Stimulated activated CD4-positive, alpha-beta T cell treated with anti-CD3 and anti-CD28 coated beads, Interleukin-15, amount 100 ng/mL, for 24 hours (primary cell): Measurements from ENCODE around the gene CAMSAP2.

Experiments
- DNase-seq: peaks from one replicate; pipeline ENCODE4 v3.0.0-alpha.2; 2020

Gene CAMSAP2

GRCh38 chr1:200886594-200886993 lies 147.9 kb downstream of the CAMSAP2 start:
- DNase-seq = no peak

DNA sequence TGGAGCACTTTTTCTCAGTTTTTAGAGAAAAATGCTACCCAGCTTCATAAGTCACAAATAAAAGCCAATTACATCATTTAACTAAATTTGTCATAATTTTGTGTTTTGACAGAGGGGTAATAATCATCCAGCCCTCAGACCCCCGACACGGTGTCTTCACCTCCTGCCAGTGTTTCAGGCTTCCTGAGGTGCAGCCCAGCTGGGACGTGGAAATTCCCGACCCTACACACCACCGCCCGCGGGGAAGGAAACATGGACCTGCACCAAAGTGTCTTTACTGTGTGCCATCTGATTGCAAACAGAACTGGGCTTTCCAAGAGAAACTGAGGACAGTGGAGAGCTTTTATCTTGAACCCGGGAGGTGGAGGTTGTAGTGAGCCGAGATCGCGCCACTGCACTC lies 148.3 kb downstream of the CAMSAP2 start:
- DNase-seq = no peak

- DNase-seq = no peak
Measured at GRCh38 chr1:200887772-200888348, 149.2 kb downstream of the CAMSAP2 start.

DNA sequence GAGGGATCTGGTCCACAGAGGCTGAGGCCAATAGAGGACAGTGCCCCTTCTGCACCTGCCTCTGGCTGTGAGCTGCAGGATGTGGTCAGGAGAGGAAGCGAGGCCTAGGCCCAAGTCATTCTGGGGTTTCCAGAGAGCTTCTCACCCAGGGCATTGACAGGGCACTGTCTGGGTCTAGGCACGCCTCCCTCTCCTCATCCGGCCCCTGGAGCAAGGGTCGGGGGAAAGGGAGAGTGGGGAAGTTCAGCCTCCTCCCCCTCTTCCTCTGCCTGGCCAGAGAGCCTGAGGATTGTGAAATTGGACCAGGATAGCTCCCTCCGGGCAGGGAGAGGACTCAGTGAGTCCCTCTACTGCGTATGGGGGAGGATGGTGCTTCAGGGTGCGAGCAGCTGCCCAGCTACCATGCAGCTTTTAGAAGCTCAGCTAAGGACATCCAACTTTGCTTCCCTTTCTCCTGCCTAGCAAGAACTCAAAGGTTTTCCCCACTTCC lies 149.7 kb downstream of the CAMSAP2 start:
- peak; percentile 75 for DNase-seq

DNA sequence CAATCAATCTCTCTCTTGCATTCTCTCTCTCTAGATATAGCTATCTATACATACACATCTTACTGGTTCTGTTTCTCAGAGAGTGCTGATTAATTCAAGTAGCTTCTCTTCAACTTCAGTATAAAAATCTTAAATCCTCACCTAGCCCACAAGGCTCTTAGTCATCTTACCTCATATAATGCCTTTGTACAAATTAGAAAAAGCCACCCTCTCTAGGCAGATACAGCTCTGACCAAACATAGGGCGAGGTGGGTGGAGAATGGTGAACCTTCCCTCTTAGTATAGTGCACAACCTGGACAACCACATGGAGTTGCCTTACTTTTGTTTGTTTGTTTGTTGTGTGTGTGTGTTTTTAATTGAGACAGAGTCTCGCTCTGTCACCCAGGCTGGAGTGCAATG lies 150.9 kb downstream of the CAMSAP2 start:
- peak; percentile 56 for DNase-seq

DNA sequence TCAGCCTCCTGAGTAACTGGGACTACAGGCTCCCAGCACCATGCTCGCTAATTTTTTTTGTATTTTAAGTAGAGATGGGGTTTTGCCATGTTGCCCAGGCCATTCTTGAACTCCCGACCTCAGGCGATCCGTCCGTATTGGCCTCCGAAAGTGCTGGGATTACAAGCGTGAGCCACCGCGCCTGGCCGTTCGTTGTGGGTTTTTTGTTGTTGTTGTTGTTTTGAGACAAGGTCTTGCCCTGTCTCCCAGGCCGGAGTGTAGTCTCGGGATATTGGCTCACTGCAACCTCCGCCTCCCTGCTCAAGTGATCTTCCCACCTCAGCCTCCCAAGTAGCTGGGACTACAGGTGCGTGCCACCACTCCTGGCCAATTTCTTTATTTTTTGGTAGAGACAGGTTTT lies 151.3 kb downstream of the CAMSAP2 start:
- no peak for DNase-seq

GRCh38 chr1:200890818-200891773 lies 152.4 kb downstream of the CAMSAP2 start:
- peak; percentile 34 for DNase-seq

- DNase-seq = no peak
Measured at GRCh38 chr1:200891774-200892157, 153.1 kb downstream of the CAMSAP2 start.

GRCh38 chr1:200892546-200892945 lies 153.9 kb downstream of the CAMSAP2 start:
- no peak for DNase-seq

- DNase-seq = no peak
Measured at GRCh38 chr1:200892958-200893357, 154.3 kb downstream of the CAMSAP2 start.

GRCh38 chr1:200893411-200893901 lies 154.8 kb downstream of the CAMSAP2 start:
- no peak for DNase-seq

- DNase-seq = no peak
Measured at GRCh38 chr1:200894712-200895442, 156.2 kb downstream of the CAMSAP2 start, which contains the start of gene INAVA. Gene INAVA, plus strand, starts transcription at chr1:200894900. Its CDS starts 3,501 bp downstream, at chr1:200898401.

DNA sequence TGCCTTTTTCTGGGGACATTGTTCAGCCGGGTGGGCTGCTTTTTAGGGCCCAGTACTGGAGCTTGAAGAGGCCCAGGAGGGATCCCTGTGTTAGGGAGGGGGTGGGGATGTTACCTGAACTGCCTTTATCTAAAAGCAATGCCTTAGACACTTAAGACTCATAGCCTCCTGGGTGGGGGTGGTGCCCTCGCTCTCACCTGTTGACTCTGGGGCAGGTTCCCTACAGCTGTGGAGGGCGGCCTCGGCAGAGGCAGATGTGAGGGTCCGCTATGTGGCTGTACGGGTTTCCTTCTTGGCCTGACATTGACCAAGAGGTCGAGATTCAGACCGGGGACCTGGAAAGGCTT lies 156.7 kb downstream of the CAMSAP2 start:
- DNase-seq = no peak

DNA sequence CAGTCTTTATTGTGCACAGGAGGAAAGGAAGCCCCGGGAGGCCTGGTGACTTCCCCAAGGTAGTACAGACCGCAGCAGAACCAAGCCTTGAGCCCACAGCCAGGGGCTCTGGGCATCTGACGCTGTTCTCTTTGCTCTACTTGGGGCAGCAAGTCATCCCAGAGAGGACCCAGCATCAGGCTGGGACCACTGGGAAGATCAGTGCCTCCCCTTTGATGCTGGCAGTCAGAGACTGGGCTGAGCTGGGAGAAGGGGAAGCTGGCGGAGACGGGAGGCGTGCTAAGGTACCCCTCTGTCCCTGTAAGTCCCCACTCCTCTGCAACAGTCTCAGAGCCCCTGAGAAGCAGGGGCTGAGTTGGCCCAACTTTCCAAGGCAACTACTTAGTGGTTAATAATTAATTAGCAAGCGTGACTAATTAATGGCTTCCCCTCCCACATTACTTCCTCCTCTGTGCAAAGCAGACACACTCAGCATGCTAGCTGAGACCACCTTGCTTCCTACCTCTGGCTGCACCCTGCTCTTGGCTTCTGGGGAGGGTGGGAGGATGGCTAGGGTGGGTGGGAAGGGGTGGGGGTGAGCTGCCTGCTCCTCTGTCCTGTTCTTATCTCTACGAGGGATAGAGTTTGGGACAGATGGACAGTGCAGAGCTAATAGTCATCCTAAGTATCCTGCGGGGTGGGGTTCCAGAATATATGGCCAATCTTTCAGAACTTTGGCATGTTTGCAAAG lies 157.3 kb downstream of the CAMSAP2 start:
- no peak for DNase-seq

DNA sequence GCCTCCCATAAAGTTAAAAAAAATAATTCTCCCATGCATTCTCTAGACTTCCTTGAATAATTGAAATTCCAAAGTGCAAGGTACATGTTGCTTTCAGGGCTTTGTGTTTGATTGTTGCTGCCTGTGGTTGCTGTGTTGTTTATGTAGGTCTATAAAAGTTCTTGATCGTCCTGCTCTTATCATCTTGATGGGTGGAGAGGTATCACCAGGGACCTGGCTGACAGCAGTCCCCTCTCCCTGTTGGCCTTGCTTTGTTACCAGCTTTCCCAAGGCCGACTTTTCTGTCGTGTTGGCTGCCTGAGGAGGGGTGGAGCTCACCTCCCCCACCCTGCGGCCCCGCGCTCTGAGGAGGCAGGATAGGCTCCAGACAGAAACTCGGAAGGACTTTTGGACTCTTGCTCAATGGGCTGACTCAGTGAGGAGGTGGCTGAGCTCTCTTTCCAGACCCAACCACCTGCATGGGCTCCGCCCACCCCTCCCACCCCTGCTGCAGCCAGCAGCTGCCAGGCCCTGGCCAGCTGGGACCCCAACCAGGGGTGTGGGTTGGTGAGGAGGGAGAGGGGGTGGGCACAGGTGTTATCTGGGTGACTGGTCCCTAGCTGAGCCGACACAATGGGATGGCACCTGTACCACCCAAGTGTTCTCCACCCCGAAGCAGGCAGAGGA lies 158.0 kb downstream of the CAMSAP2 start:
- DNase-seq = no peak

DNA sequence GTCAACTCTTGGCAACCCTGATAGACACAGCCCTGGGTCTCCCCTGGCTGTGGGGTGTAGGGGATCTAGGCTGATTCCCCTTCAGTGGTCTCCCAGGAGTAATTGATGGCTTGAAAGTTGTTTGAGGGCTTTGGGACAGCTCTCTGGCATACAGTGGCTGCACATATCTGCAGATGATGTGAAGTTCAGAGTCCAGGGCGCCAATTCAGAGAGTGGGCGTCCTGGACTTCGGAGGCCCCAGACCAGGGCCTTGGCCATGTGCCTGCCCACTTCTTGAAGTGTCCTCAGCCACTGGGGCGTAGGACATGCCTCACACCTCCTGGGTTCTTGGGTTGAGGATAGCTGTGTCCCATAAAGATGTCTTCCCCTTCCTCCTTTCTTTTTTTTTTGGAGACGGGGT lies 158.6 kb downstream of the CAMSAP2 start:
- no peak for DNase-seq

DNA sequence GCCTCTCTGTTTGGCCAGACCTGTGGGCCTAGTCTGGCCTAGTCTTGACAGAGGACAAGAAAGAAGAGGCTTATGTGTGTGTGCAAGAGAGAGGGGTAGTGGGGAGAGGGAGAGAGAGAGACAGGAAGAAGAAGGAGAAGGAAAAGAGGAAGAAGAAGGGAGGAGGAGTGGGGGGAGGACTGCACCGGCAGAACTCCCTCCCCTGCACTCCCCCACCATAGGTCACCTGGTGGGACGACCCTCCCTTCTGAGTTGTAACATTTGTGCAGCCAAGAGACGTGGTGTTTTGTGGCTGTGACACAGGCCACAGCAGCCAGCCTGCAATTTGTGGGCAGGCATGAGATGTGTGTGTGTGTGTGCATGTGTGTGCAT lies 160.3 kb downstream of the CAMSAP2 start:
- no peak for DNase-seq

GRCh38 chr1:200899451-200899915 lies 160.8 kb downstream of the CAMSAP2 start:
- DNase-seq = no peak

GRCh38 chr1:200899954-200900867 lies 161.5 kb downstream of the CAMSAP2 start:
- DNase-seq = no peak

DNA sequence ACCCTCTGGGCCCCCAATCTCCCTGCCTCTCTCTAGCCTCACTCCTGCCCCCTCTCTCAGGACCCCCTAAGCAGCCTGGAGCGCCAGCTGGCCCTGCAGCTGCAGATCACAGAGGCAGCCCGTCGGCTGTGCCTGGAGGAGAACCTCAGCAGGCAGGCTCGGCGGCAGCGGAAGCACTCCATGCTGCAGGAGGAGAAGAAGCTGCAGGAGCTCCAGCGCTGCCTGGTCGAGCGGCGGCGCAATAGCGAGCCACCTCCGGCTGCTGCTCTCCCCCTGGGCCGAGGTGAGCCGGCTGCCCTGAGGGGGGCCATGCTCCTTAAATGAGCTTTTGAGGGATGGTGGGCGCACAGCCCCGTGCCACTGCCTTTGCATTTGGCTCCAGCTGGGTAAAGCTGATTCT lies 162.2 kb downstream of the CAMSAP2 start:
- DNase-seq = no peak

GRCh38 chr1:200901350-200901749 lies 162.7 kb downstream of the CAMSAP2 start:
- no peak for DNase-seq
